Right hindlimb (tissue), 1 donor: ENCODE measurements around the gene VPS18.

Experiments used
- DNase-seq: peaks from one replicate; pipeline ENCODE4 v3.0.0-alpha.2; 2018

The VPS18 gene

GRCh38 chr15:40921949-40922607 is 27.8 kb downstream of the VPS18 start:
- no peak for DNase-seq

DNA sequence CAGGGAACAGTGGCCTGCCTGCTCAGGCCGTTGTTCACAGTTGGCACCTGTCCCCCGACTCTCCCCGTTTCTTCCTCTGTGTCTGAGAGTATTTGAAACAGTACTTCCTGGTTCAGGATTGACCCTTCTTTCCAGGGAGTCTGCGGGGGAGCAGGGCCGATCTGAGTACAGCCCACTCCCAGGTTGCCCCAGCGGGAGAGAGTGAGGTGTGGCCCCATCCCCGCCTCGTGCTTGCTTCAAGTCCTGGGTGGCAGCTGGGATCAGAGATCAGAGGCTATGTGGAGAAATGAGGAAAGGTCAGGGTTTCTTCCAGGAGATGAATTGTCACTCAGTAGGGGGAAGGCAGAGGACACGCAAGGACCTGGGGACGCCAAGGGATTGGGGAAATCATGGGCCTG is 28.4 kb downstream of the VPS18 start:
- no peak for DNase-seq

GRCh38 chr15:40923551-40923950 is 29.3 kb downstream of the VPS18 start:
- no peak for DNase-seq

DNA sequence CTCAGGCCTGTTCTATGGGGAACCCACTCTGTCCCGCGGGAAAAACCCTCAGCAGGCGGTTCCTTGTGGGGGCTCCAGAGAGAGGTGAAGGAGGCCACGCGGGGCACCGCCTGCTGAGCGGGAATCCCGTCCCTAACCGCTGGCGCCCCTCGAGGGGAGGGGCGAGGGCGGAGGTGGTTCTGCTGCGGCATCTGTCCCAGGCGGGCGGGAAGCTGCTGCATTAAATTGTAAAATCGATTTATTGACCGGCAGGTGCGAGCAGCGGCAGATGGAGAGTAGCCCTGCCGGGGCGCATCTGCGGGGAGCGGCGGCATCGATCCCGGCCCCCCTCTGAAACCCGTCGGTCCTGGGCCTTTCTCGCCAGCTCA is 31.2 kb downstream of the VPS18 start:
- no peak for DNase-seq

GRCh38 chr15:40925863-40926658 is 31.8 kb downstream of the VPS18 start:
- no peak for DNase-seq

GRCh38 chr15:40926659-40927494 is 32.6 kb downstream of the VPS18 start:
- no peak for DNase-seq

- DNase-seq: no peak
These were observed 33.2 kb downstream of the VPS18 start for GRCh38 chr15:40927495-40927872.

DNA sequence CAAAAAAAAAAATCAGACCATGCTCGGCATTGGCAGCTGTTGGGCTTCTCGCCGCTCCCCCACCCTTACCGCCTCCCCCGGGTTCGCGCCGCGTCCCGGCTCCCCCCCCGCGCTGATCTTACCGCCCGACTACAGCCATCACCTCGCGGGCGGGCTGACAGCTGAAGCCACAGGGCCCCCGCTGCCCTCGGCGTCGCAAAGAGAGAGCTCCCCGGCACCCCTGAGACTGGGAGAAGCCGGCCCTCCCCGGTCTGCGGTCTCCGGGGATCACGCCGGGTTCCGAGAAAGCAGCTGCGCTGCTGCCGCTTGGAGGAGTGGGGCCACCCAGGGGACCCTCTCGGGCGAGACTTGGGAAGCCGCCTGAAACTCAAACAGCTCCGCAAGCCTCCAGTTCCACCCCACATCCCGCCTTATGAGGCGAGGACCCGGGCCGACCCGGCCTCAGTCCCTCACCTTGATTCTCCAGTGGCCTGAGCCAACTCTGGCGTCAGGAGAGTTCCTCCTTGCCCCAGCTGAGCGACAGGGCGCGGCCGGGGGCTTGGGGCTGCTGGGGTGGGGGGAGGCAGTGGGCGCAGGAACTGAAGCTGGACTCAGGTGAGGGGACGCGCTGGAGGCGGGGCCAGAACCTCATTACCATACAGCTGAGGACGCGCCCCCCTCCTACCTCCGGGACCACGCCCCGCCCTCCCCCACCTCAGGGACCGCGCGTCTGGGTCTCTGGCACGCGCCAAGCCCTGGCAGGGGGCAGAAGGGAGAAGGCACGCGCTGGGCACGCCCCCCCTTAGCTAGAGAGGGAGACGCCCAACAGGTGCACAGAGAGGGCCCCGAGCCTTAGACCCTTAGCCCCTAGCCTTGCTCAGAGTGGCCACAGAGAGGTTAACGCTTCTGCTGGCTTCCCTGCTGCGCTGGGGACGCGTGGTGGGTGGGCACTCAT is 33.9 kb downstream of the VPS18 start:
- DNase-seq: no peak

DNA sequence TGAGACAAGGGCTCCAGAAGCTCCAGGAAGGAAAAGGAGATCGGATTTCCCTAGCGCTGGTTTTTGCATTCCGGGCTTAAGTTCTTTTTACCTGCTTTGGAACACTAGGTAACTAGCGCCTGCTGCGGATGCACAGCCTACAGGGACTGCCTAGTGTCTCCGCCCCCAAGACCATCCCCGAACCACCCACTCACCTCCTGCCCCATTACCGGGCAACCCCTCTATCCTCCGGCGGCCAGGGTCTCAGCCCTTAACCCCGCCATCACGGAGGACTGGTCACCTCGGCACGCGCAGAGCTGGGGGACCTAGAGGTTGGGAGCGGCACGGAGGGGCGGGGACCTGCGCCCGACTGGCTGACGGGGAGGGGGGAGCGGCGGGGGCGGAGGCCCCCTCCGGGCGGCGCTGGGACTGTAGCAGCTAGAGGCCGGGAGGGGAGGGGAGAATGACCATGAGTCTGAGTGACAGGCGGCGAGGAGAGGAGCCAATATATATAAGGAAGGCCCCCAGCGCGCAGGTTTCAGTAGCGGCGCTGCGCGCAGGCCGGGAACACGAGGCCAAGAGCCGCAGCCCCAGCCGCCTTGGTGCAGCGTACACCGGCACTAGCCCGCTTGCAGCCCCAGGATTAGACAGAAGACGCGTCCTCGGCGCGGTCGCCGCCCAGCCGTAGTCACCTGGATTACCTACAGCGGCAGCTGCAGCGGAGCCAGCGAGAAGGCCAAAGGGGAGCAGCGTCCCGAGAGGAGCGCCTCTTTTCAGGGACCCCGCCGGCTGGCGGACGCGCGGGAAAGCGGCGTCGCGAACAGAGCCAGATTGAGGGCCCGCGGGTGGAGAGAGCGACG is 34.8 kb downstream of the VPS18 start, which contains the start of gene DLL4:
Gene DLL4, plus strand, starts transcription at position 520 of the 839 bp plus-strand sequence. CDS start 329 bp downstream, outside the sequence.
- DNase-seq: peak; percentile 77

DNA sequence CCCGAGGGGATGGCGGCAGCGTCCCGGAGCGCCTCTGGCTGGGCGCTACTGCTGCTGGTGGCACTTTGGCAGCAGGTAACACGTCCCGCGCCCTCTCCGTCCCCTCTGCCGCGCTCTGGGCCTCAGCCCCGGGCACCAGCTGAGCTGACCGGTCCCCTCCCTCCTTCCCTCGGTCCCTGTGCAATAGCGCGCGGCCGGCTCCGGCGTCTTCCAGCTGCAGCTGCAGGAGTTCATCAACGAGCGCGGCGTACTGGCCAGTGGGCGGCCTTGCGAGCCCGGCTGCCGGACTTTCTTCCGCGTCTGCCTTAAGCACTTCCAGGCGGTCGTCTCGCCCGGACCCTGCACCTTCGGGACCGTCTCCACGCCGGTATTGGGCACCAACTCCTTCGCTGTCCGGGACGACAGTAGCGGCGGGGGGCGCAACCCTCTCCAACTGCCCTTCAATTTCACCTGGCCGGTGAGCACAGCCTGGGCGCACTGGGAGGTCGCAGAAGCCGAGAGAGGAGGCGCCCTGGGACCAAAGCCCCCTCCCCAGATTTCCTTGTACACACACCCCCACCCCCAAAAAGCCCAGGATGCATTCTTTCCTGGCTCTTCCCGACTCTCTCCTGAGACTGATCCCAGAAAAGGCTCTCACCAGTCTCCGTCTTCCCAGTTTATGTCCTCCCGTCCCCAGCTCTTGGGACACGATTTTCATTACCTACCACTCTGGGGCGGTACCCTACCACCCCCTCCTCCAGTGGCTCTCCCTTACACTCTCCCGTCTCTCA is 35.6 kb downstream of the VPS18 start:
- DNase-seq: peak; percentile 77

DNA sequence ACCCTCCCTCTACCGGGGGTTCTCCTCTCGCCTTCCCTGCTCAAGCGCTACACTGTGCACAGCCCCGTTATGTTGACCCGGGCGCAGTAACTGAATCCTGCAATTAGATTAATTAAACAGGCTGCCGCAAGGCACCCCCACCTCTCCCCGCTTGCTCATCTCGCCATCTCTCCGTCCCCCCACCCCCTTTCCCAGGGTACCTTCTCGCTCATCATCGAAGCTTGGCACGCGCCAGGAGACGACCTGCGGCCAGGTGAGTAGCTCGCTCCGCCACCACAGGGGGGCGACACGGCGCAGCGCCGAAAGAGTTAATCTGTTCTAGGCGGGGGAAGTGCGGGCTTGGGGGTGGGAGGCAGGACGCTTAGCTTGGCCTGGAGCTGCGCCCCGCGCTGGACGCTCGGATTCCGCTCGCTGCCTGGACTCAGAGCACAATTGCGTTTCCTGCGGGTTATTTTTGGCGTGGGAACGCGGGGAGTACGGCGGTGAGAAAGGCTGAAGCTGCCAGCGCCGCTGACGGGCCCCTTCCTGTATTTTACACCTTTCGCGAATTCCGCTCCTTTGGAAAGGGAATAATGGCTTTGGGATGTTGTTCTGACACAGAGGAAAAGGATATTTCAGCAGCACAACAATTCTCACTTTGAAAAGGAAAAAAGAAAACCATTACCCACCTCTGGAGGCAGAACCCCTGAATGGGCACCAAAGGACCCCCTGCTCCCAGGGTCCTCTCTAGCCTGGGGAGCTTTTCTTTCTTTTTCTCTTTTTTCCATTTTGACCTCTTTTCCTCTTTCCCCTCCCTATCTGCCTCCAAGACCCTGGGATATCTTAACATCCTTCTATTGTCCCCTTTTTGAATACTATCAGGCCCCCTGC is 36.4 kb downstream of the VPS18 start:
- peak; percentile 67 for DNase-seq

GRCh38 chr15:40931300-40932142 is 37.3 kb downstream of the VPS18 start:
- DNase-seq: no peak

- DNase-seq: no peak
These were observed 37.9 kb downstream of the VPS18 start for GRCh38 chr15:40932156-40932555.

DNA sequence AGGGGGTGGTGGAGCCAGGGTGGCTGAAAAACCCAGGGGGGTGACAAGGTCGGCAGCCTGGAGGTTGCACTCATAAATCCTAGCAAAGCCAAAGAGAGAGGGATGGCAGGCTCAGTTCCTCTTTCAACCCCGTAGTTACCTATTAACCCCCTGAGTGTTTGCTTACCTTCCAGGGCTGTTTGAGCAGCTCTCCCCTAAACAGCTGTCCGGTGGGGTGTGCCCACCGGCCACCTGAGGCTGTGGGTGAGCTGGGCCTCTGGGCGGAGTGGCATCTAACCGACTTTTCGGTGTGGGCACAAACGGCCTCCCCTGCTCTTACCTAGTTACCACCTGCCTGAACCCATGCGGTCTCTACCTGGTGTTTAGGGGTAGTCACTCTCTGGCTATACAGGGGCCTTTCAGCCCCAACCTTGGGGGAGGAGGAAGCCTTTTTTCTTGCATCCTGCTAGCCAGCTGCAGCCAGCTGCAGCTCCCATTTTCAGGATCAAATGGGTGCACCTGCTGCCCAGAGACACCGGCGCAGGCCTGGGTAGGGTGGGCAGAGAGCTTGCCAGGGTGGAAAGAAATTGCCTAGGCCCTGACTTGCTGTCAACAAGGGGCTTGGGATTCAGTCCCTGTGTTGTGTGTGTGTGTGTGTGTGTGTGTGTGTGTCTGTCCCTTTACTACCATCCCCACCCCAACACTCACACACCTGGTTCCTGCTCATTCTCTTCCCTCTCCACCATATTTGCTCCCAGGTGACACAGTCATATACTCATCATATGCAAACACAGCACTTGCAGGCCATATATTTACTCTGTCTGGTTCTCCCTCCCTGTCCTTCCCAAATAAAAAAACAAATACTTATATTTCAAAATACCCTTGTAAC is 38.6 kb downstream of the VPS18 start:
- DNase-seq: no peak

GRCh38 chr15:40933517-40933902 is 39.3 kb downstream of the VPS18 start:
- DNase-seq: no peak

- no peak for DNase-seq
These were observed 40.2 kb downstream of the VPS18 start for GRCh38 chr15:40934457-40934856.

GRCh38 chr15:40936234-40936708 is 42.0 kb downstream of the VPS18 start:
- DNase-seq: no peak
